Prostate gland (tissue), 2 donors: ENCODE results near the gene SPP2. TPM values are rescaled to one million over a fixed set of nuclear protein-coding genes. Genes with fewer than 3 reads are reported as not detected.

Experiments
- DNase-seq: peaks from one replicate; pipeline ENCODE4 v3.0.0-alpha.2; 2019; ENCODE audit warnings: low spot score
- H3K27ac ChIP-seq, 2 donors: fragments of 200-600 bp; sonication (generic); 2 replicates each; pipeline ENCODE4 v1.5.1; 2017 to 2019
- H3K27me3 ChIP-seq: fragments of 200-600 bp; sonication (generic); replicated peaks from 2 replicates; pipeline ENCODE4 v1.5.1; 2019; ENCODE audit not compliant: insufficient read depth
- H3K36me3 ChIP-seq, 2 donors: fragments of 200-600 bp; sonication (generic); 1 replicate in 1 of 2; 2 replicates in 1 of 2; pipeline versions ENCODE4 v1.5.1 to v1.8.1; 2017 to 2019
- H3K4me1 ChIP-seq: fragments of 200-600 bp; sonication (generic); replicated peaks from 2 replicates; pipeline ENCODE4 v1.5.1; 2019
- H3K4me3 ChIP-seq, 2 donors: fragments of 200-600 bp; sonication (generic); 2 replicates each; pipeline ENCODE4 v1.5.1; 2017 to 2019
- H3K9me3 ChIP-seq: fragments of 200-600 bp; sonication (generic); 2 replicates; pipeline ENCODE4 v1.5.1; 2017
- CTCF ChIP-seq, 4 experiments: fragments of 200-600 bp in 2 of 4; fragments of 450-650 bp in 2 of 4; sonication (generic) in 2 of 4; IDR thresholded peaks; 1 replicate in 3 of 4; 2 replicates in 1 of 4; pipeline ENCODE4 v1.5.1; 2016 to 2019; ENCODE audit warnings: antibody characterized with exemption in 4 of 4, mild to moderate bottlenecking in 2 of 4, moderate library complexity in 2 of 4
- POLR2A ChIP-seq: fragments of 450-650 bp; IDR thresholded peaks from one replicate; pipeline ENCODE4 v1.6.1; 2016; ENCODE audit warnings: antibody characterized with exemption, mild to moderate bottlenecking
- POLR2AphosphoS5 ChIP-seq: sonication (generic); formaldehyde crosslinking; IDR thresholded peaks from one replicate; pipeline ENCODE4 v1.6.1; 2017; ENCODE audit warnings: antibody characterized with exemption
- WGBS: methylation state at CpG from one replicate; pipeline ENCODE4 v1.1.5; 2018; 5-methylcytosine and 5-hydroxymethylcytosine counted together
- intact Hi-C: fragments of 100-400 bp; cut with DNase I; formaldehyde crosslinking; loops from one replicate; pipeline ENCODE4 v1.14.2; 2022
- total RNA-seq, 2 donors: library from RNA; depleted of rRNA; stranded (reverse); fragments of >200 nt; gene quantifications; one replicate each; pipeline ENCODE4 v1.1.0, GENCODE V29; 2016

Gene SPP2
- total RNA-seq, 2 donors from 2014 or later = not detected

DNA sequence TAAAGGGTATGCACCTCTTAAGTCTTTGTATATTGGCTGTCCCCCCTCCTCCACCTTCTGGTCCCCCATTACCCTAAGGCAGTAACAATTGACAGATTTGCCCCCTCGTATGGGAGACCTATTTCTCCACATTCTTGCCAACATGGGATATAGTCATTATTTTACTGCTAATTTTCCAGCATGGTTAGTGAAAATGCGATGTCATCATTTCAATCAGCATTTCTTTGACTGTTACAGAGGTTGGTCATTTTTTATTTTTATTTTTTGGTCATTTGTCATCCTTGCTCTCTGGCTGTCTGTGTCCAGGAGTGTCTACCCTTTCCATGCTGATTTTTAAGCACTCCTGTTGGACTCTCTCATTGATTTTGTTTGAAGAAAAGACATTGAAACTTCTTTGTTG lies 45.4 kb upstream of the SPP2 start:
- DNase-seq = no peak
- 88% methylated on average over 2 of the region's 2 CpGs for WGBS
- no peaks in the 10 kb centered on the region for H3K36me3 ChIP-seq
- no peak overlapping the region for H3K27ac ChIP-seq
- no peak overlapping the region for H3K4me3 ChIP-seq
- H3K27me3 ChIP-seq = no peaks in the 10 kb centered on the region
- no peaks in the 10 kb centered on the region for H3K9me3 ChIP-seq
- intact Hi-C loops = no loop called here
- no peak for TF ChIP-seq POLR2AphosphoS5
- no peaks in the 10 kb centered on the region for H3K4me1 ChIP-seq

GRCh38 chr2:234006501-234006900 lies 44.0 kb upstream of the SPP2 start:
- DNase-seq = no peak
- intact Hi-C loops = no loop called here
- H3K36me3 ChIP-seq = no peaks in the 10 kb centered on the region
- H3K27me3 ChIP-seq = no peaks in the 10 kb centered on the region
- TF ChIP-seq POLR2A (no peak), CTCF (IDR thresholded peaks at IDR 0.05) (no peak), POLR2AphosphoS5 (no peak)
- 84% methylated on average over 3 of the region's 3 CpGs for WGBS
- no peak overlapping the region for H3K4me3 ChIP-seq
- no peak overlapping the region for H3K27ac ChIP-seq
- no peaks in the 10 kb centered on the region for H3K4me1 ChIP-seq
- no peaks in the 10 kb centered on the region for H3K9me3 ChIP-seq

DNA sequence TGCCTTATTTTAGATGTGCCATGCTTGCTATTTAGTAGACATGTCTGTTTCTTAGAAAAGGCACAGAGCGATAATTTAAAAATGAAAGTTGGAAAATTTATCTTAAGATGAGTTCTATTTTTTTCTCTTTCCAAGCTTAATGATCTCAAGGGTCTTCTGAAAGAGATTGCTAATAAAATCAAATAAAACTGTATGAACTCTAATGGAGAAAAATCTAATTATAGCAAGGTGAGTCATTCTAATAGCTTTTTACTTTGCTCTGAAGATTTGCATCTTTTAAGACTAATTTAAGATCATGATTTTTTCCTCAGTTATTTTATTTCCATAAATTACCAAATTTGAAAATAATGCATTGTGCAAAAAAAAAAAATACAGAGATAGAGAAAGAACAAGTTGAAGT lies 36.1 kb upstream of the SPP2 start:
- intact Hi-C loops = no loop called here
- Histone ChIP-seq H3K36me3 (no peaks in the 10 kb centered on the region), H3K4me1 (no peaks in the 10 kb centered on the region), H3K27me3 (no peaks in the 10 kb centered on the region), H3K4me3 (no peak overlapping the region), H3K27ac (no peak overlapping the region), H3K9me3 (no peaks in the 10 kb centered on the region)
- DNase-seq = no peak
- 100% methylated on average over 1 of the region's 1 CpG for WGBS
- TF ChIP-seq CTCF (IDR thresholded peaks at IDR 0.05) = no peak
- TF ChIP-seq POLR2A = no peak
- TF ChIP-seq POLR2AphosphoS5 = no peak

DNA sequence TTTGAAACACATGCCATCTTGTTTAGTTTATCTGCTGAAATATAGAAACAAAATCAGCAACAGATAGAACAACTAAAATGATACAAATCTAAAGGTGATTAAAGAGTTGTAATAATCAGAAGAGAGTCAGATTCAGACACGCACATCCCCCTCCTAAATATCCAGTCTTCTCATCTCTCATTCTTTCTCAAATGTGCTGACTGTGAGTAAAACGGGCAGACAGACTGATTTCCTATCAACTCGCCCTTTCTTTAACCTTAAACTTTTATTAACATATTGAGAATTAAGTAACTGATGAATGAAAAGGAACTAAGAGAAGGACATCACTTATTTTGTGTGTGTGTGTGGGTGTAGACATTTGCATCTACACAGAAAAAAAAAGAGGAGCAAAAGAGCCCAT lies 34.6 kb upstream of the SPP2 start:
- H3K36me3 ChIP-seq = no peaks in the 10 kb centered on the region
- no peak overlapping the region for H3K27ac ChIP-seq
- no peak overlapping the region for H3K4me3 ChIP-seq
- DNase-seq = no peak
- peaks cover 10% of the 10 kb centered on the region for H3K4me1 ChIP-seq
- TF ChIP-seq POLR2AphosphoS5 (no peak), POLR2A (no peak), CTCF (IDR thresholded peaks at IDR 0.05) (no peak)
- intact Hi-C loops = no loop called here
- no peaks in the 10 kb centered on the region for H3K27me3 ChIP-seq
- no peaks in the 10 kb centered on the region for H3K9me3 ChIP-seq
- WGBS = 64% methylated on average over 3 of the region's 3 CpGs

- TF ChIP-seq CTCF (IDR thresholded peaks at IDR 0.05) = no peak
- H3K4me3 ChIP-seq = no peak overlapping the region
- H3K27me3 ChIP-seq = no peaks in the 10 kb centered on the region
- no peaks in the 10 kb centered on the region for H3K9me3 ChIP-seq
- H3K36me3 ChIP-seq = no peaks in the 10 kb centered on the region
- DNase-seq = no peak
- WGBS = 45% methylated on average over 4 of the region's 4 CpGs
- intact Hi-C loops = no loop called here
- peaks cover 11% of the 10 kb centered on the region for H3K4me1 ChIP-seq
- peak overlapping the region in 1 of 2 donors; percentile 28 for H3K27ac ChIP-seq
Measured at GRCh38 chr2:234019896-234020295, 30.6 kb upstream of the SPP2 start.
